ENCODE results near the gene COG8. TPM values are rescaled to one million over a fixed set of nuclear protein-coding genes. Genes with fewer than 3 reads are reported as not detected.
"Not testable (repeated sequence)": the region's sequence is repeated elsewhere in the genome, so short reads cannot be mapped to it uniquely, and the experiment has no call there.

The COG8 gene
- 48.8 and 48.9 TPM in 2 replicates for total RNA-seq (2014; rRNA removed)
- polyA plus RNA-seq (2012) = 19.4 TPM

GRCh38 chr16:69339289-69340094, at the start of gene COG8, which contains the start of gene NIP7:
Gene COG8 (minus strand): TSS chr16:69339564. CDS start chr16:69339552, 12 bp downstream.
Gene NIP7 (plus strand): TSS chr16:69339772. CDS start chr16:69339830, 58 bp downstream.
- peak; percentile 99 for DNase-seq (ENCODE audit: low read depth)

- DNase-seq (ENCODE audit: low read depth) = peak; percentile 12
These were observed 47.2 kb upstream of the COG8 start for GRCh38 chr16:69386596-69386995.

- DNase-seq (ENCODE audit: low read depth) = no peak
These were observed 45.6 kb upstream of the COG8 start for GRCh38 chr16:69384974-69385373.

- no peak for DNase-seq (ENCODE audit: low read depth)
These were observed 43.1 kb upstream of the COG8 start for GRCh38 chr16:69382421-69382820.

GRCh38 chr16:69381231-69381630, 41.9 kb upstream of the COG8 start:
- DNase-seq (ENCODE audit: low read depth) = no peak

- DNase-seq (ENCODE audit: low read depth) = no peak
These were observed 39.4 kb upstream of the COG8 start for GRCh38 chr16:69378760-69379159.

- no peak for DNase-seq (ENCODE audit: low read depth)
These were observed 38.7 kb upstream of the COG8 start for GRCh38 chr16:69378036-69378435.

GRCh38 chr16:69376393-69377059, 37.2 kb upstream of the COG8 start:
- DNase-seq (ENCODE audit: low read depth) = no peak

- DNase-seq (ENCODE audit: low read depth) = no peak
These were observed 33.7 kb upstream of the COG8 start for GRCh38 chr16:69373019-69373418.

- DNase-seq (ENCODE audit: low read depth) = no peak
These were observed 32.2 kb upstream of the COG8 start for GRCh38 chr16:69371564-69371963.

GRCh38 chr16:69368866-69369265, 29.5 kb upstream of the COG8 start:
- DNase-seq (ENCODE audit: low read depth) = no peak

- DNase-seq (ENCODE audit: low read depth) = peak; percentile 36
These were observed 28.6 kb upstream of the COG8 start for GRCh38 chr16:69367980-69368379.

GRCh38 chr16:69366431-69366830, 27.1 kb upstream of the COG8 start:
- DNase-seq (ENCODE audit: low read depth) = no peak

GRCh38 chr16:69365901-69366300, 26.5 kb upstream of the COG8 start:
- no peak for DNase-seq (ENCODE audit: low read depth)

- DNase-seq (ENCODE audit: low read depth) = no peak
These were observed 24.7 kb upstream of the COG8 start for GRCh38 chr16:69364088-69364487.

- DNase-seq (ENCODE audit: low read depth) = no peak
These were observed 23.9 kb upstream of the COG8 start for GRCh38 chr16:69363281-69363717.

- not testable (repeated sequence) for DNase-seq (ENCODE audit: low read depth)
These were observed 20.7 kb upstream of the COG8 start for GRCh38 chr16:69360070-69360469.

GRCh38 chr16:69351309-69352027, 12.1 kb upstream of the COG8 start, which contains the start of gene TMED6:
Gene TMED6 (minus strand): TSS chr16:69351786. CDS start chr16:69351753, 33 bp downstream.
- DNase-seq (ENCODE audit: low read depth) = no peak

- DNase-seq (ENCODE audit: low read depth) = no peak
These were observed 11.3 kb upstream of the COG8 start for GRCh38 chr16:69350536-69351133.

GRCh38 chr16:69349536-69349935, 10.2 kb upstream of the COG8 start:
- no peak for DNase-seq (ENCODE audit: low read depth)

GRCh38 chr16:69348222-69348621, 8.9 kb upstream of the COG8 start:
- no peak for DNase-seq (ENCODE audit: low read depth)

- DNase-seq (ENCODE audit: low read depth) = no peak
These were observed 7.3 kb upstream of the COG8 start for GRCh38 chr16:69346683-69347082.
